ENCODE measurements around the gene MDGA2. TPM values are rescaled to one million over a fixed set of nuclear protein-coding genes. Genes with fewer than 3 reads are reported as not detected.

Gene MDGA2
- total RNA-seq, 6 donors from 2014 or later = 0.61 TPM; not detected in 5

DNA sequence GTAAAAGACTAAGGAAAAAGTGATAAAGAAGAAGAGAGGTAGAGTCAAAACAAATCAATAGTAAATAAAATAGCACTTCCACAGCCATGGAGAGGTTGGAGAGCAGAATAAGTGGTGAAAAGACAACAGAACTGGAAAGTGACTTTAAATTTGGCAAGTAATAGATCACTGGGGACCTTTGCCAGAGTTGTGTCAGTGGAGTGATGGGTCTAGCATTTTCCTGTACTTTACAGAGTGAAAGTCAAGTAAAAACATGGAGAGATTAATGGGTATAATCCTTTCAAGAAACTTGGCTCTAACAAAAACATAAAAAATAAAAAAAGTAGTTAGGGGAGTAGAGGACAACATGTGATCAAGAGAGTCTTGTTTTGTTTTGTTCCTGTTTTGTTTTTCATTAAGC is 521.7 kb downstream of the MDGA2 start:
- no peak for DNase-seq
- Histone ChIP-seq H3K4me1 (no peaks in the 10 kb centered on the region), H3K27me3 (no peaks in the 10 kb centered on the region), H3K9me3 (no peaks in the 10 kb centered on the region), H3K27ac (no peak overlapping the region), H3K36me3 (no peaks in the 10 kb centered on the region), H3K4me3 (no peak overlapping the region)
- ATAC-seq (ENCODE audit: low FRiP score in 2 of 2) = no peak
- TF ChIP-seq POLR2A (IDR thresholded peaks at IDR 0.05) = no peak
- TF ChIP-seq EP300 (IDR thresholded peaks at IDR 0.05) = no peak
- TF ChIP-seq, protein P1, sequence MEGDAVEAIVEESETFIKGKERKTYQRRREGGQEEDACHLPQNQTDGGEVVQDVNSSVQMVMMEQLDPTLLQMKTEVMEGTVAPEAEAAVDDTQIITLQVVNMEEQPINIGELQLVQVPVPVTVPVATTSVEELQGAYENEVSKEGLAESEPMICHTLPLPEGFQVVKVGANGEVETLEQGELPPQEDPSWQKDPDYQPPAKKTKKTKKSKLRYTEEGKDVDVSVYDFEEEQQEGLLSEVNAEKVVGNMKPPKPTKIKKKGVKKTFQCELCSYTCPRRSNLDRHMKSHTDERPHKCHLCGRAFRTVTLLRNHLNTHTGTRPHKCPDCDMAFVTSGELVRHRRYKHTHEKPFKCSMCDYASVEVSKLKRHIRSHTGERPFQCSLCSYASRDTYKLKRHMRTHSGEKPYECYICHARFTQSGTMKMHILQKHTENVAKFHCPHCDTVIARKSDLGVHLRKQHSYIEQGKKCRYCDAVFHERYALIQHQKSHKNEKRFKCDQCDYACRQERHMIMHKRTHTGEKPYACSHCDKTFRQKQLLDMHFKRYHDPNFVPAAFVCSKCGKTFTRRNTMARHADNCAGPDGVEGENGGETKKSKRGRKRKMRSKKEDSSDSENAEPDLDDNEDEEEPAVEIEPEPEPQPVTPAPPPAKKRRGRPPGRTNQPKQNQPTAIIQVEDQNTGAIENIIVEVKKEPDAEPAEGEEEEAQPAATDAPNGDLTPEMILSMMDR (IDR thresholded peaks at IDR 0.05) = no peak
- no peak for TF ChIP-seq POLR2AphosphoS5 (IDR thresholded peaks at IDR 0.05)

DNA sequence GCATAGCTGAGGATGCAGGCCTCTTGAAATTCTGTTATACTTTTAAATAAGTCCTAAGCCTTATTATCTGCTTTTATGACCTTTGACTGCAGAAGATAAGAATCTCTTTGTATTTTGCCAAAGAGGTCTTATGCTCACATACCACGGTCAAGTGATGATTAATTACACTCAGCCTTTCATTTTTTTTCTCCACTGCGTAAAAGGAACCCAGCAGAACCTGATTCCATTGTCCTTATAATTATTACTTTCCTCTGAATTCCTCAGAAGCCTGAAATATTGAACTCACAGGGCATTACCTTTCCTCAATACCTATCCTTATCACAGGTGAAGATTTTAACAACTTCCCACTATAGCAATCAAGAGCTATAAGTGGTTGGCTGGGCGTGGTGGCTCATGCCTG is 525.1 kb downstream of the MDGA2 start:
- DNase-seq = no peak
- Histone ChIP-seq H3K9me3 (no peaks in the 10 kb centered on the region), H3K27ac (no peak overlapping the region), H3K36me3 (no peaks in the 10 kb centered on the region), H3K4me3 (no peak overlapping the region), H3K4me1 (no peaks in the 10 kb centered on the region), H3K27me3 (no peaks in the 10 kb centered on the region)
- WGBS, 2 donors = 43 to 46% methylated on average over 3 of the region's 3 CpGs
- ATAC-seq (ENCODE audit: low FRiP score in 2 of 2) = no peak
- no peak for TF ChIP-seq POLR2AphosphoS5 (IDR thresholded peaks at IDR 0.05)
- TF ChIP-seq POLR2A (IDR thresholded peaks at IDR 0.05) = no peak
- TF ChIP-seq, protein P1 (IDR thresholded peaks at IDR 0.05) = no peak
- TF ChIP-seq EP300 (IDR thresholded peaks at IDR 0.05) = no peak

DNA sequence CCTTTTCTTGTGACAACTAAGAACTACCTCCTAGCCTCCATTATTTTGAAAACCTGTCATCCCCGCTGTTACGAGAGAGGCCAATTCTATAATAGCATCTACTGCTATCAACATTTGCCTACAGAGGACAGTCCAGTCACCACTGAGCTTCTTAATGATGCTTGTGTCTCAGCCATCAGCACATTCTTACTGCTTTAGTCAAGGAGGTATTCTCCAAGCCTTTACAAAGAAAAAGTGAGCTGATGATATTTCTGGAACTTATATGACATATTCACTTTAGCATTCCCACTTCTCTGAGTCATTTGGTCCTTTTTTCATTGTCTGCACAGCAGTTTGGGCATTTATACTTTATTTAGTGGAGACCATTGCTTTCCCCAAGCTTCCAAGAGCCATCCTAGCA is 526.1 kb downstream of the MDGA2 start:
- whole genome bisulfite sequencing, 2 donors = 89 to 98% methylated on average over 2 of the region's 2 CpGs
- no peaks in the 10 kb centered on the region for H3K9me3 ChIP-seq
- no peak for ATAC-seq (ENCODE audit: low FRiP score in 2 of 2)
- no peak for DNase-seq
- TF ChIP-seq, protein P1 (IDR thresholded peaks at IDR 0.05) = no peak
- TF ChIP-seq POLR2A (IDR thresholded peaks at IDR 0.05) (no peak), EP300 (IDR thresholded peaks at IDR 0.05) (no peak), POLR2AphosphoS5 (IDR thresholded peaks at IDR 0.05) (no peak)
- H3K36me3 ChIP-seq = no peaks in the 10 kb centered on the region
- no peak overlapping the region for H3K27ac ChIP-seq
- H3K27me3 ChIP-seq = no peaks in the 10 kb centered on the region
- H3K4me3 ChIP-seq = no peak overlapping the region
- no peaks in the 10 kb centered on the region for H3K4me1 ChIP-seq

DNA sequence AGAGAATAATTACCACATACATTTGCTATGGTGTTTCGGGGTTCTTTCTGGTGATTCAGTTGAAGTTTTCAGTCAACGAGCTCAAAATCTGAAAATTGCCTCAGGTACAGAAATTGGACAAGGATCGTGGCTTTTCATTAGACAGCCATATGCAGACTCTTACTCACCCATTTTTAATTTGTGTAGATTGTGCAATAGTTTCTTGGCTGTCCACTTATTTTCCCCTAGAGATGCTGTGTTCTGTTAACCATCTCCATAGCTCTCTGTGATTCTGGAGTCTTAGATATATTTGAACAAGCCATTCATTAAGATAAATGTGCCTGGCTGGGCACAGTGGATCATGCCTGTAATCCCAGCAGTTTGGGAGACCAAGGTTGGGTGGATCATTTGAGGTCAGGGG is 526.7 kb downstream of the MDGA2 start:
- ATAC-seq (ENCODE audit: low FRiP score in 2 of 2) (no peak), DNase-seq (no peak)
- no peak overlapping the region for H3K27ac ChIP-seq
- no peaks in the 10 kb centered on the region for H3K36me3 ChIP-seq
- H3K4me1 ChIP-seq = no peaks in the 10 kb centered on the region
- H3K4me3 ChIP-seq = no peak overlapping the region
- WGBS, 2 donors = 92 to 95% methylated on average over 3 of the region's 3 CpGs
- H3K27me3 ChIP-seq = no peaks in the 10 kb centered on the region
- TF ChIP-seq POLR2A (IDR thresholded peaks at IDR 0.05) (no peak), EP300 (IDR thresholded peaks at IDR 0.05) (no peak), POLR2AphosphoS5 (IDR thresholded peaks at IDR 0.05) (no peak)
- TF ChIP-seq, protein P1 (IDR thresholded peaks at IDR 0.05) = no peak
- no peaks in the 10 kb centered on the region for H3K9me3 ChIP-seq

DNA sequence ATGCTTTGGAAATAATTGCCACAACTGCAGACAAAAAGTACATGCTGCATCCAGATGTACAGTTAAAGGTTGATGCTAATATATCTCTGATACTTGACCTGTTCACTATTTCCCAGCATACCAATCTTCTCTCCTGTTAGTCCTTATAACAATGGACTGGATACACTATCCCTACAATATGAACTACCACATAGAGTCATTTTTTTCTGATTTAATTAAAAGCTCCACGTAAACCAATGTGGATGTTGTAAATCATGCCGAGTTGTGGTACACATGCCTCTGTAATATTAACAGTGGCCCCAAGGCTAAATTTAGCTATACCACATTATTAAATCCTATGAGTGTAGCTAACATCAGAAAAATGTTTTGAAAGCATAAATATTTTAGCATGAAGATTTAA is 554.8 kb downstream of the MDGA2 start:
- ATAC-seq (ENCODE audit: low FRiP score in 2 of 2) (no peak), DNase-seq (no peak)
- TF ChIP-seq POLR2A (IDR thresholded peaks at IDR 0.05) = no peak
- TF ChIP-seq, protein P1 (IDR thresholded peaks at IDR 0.05) = no peak
- no peak for TF ChIP-seq EP300 (IDR thresholded peaks at IDR 0.05)
- no peak for TF ChIP-seq POLR2AphosphoS5 (IDR thresholded peaks at IDR 0.05)
- Histone ChIP-seq H3K27ac (no peak overlapping the region), H3K4me1 (no peaks in the 10 kb centered on the region), H3K27me3 (no peaks in the 10 kb centered on the region), H3K9me3 (no peaks in the 10 kb centered on the region), H3K36me3 (no peaks in the 10 kb centered on the region), H3K4me3 (no peak overlapping the region)
- 72 to 73% methylated on average over 2 of the region's 2 CpGs for WGBS, 2 donors

Data from upper lobe of left lung (tissue), 6 donors.